Stimulated activated CD4-positive, alpha-beta T cell treated with anti-CD3 and anti-CD28 coated beads, Interleukin-1b, Interleukin-23, amount 100 ng/mL, for 48 hours (primary cell): ENCODE results near the gene CES1.
"Not testable (repeated sequence)": the region's sequence is repeated elsewhere in the genome, so short reads cannot be mapped to it uniquely, and the experiment has no call there.

Experiments
- DNase-seq: peaks from one replicate; pipeline ENCODE4 v3.0.0-alpha.2; 2020

The CES1 gene

DNA sequence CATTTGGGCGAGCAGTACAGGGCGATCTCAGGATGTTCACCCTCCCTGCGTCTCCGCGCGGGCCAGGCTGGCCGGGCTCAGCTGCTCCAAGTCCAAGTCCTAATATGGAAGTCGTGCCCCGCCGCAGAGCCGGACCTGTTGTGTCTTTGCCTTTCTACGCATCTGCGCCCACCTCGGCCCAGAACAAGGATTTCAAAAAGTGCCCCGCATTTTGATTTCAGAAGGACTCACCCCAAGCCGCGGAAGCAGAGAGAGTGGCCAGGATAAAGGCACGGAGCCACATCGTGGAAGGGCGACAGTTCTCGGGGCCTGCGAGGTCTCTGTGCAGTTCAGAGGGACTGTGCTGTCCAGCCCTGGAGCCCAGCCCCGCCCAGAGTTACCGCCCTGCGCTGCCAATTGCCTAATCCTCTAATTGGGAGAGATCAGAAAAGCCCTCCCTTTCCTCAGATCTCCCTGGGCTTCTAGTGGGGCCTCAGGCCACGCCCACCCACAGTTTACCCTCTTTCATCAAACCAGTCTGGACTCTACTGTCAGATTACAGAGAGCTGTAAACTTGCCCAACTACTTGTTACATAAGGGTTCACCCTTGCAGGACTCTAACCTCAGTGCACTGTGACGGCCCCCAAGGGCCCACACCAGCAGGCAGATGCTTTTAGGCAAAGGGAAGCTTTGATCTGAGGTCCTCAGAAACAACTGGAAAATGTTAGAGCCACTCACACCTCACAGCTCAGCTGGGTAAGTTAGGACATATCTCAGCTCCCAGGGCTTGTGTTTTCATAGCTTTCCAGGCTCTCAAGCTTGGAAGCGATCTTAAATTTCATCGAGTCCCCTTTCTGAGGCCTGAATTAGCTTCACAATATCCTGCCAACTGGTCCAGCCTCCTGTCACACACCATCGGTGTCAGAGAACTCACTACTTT is at the start of gene CES1:
Gene CES1, minus strand, starts transcription at position 324 of the 919 bp plus-strand sequence. Its CDS starts 41 bp downstream, at position 283.
- DNase-seq = no peak

GRCh38 chr16:55876854-55877253 is 44.0 kb upstream of the CES1 start:
- no peak for DNase-seq

- no peak for DNase-seq
Measured at GRCh38 chr16:55875273-55875672, 42.4 kb upstream of the CES1 start, which contains the start of gene CES5A. Gene CES5A, minus strand, starts transcription at chr16:55875373. Its CDS starts 152 bp downstream, at chr16:55875221.

DNA sequence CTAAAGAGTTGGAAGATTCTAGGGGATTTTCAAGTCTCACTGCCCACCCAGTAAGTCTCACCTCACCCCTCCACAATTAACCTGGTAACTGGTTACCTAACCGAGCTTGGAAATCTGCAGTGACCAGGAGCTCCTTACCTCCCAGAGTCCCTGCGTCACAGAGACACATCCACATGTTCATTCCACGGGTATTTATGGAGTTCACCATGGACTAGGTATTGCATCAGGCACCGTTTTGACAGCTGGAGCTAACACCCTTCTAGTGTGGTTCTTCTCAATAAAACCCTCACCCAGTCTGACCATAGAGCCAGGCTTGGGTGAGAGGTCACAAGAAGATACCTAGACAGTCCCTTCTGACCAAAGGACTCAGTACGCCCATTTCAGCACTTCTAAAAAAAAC is 40.2 kb upstream of the CES1 start:
- DNase-seq = no peak

- no peak for DNase-seq
Measured at GRCh38 chr16:55872130-55872529, 39.2 kb upstream of the CES1 start.

DNA sequence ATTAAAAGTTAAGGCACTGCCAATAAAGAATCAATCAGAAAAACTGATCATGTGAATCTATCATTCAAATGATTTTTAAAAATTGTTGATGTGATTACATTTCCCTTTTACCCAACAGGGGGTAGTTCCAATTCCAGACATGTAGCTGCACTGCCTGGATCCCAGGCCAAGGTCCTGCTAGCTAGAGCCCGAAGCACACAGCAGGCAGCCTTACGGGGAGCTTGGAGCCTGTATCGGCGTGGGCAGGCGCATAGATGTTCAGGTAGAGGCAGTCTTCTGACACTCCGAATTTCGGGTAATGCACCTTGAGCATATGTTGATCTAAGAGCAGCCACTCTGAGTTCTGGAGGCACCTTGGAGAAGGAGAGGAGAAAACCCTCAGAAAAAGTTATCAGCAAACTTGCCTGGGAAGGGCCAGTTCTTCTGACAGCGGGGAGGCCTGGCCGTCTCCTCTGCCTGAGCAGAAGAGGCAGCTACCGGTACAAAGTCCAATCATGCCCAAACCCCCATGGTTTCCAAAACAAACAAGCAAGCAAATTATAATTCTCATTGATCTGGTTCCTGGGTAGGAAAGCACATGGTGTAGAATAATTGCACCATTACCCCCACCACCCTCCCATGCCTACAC is 38.6 kb upstream of the CES1 start:
- no peak for DNase-seq

GRCh38 chr16:55868980-55869379 is 36.1 kb upstream of the CES1 start:
- no peak for DNase-seq

DNA sequence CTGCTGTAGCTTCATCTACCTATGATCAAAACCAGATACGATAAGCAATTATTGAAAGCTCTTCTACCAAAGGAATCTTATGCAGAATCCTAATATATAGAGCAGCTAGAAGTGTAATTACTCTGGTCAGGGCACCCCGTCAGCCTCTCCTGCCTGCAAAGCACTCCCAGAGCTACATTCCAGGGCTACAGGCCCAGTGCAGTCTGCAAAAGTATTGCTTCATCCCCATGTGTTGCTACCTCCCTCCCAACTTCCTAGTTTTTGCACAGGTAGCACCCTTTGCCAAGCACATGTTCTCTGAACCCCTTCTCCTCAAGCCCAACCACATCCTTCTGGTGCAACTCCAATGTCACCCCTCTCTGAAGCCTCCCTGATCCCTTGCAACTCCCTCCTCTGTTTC is 35.2 kb upstream of the CES1 start:
- no peak for DNase-seq

DNA sequence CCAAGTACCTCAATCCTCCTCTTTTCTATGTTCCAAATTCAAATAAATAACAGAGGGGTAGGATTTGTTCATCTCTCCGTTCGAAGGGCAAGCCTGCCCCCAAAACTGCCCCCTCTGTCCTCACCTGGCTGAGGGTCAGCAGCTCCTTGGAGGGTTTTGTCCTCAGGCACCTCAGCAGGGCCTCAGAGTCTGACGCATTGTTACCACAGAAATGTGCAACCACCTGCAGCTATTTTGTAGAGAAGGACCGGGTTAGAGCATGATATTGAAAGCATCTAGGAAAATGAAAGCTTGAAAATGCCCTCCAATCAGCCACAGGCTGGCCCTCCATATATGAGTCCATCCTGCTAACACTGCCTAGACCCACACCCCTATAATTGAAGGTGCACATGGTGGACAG is 28.4 kb upstream of the CES1 start:
- DNase-seq = no peak

DNA sequence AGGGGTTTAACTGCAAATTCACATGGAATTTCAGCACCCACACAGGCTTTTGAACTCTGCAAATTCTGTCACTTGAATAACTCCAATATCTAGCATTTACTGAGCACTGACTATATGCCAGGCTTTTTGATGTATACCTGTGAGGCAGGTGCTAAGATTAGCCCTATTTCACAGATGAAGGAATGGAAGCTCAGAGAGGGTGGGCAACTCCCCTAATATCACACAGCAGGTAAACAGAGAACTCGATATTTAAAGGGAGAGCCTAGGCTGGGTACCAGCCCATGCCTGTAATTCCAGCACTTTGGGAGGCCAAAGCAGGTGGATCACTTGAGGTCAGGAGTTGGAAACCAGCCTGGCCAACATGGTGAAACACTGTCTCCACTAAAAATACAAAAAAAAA is 24.8 kb upstream of the CES1 start:
- DNase-seq = not testable (repeated sequence)

GRCh38 chr16:55856950-55857349 is 24.1 kb upstream of the CES1 start:
- no peak for DNase-seq

DNA sequence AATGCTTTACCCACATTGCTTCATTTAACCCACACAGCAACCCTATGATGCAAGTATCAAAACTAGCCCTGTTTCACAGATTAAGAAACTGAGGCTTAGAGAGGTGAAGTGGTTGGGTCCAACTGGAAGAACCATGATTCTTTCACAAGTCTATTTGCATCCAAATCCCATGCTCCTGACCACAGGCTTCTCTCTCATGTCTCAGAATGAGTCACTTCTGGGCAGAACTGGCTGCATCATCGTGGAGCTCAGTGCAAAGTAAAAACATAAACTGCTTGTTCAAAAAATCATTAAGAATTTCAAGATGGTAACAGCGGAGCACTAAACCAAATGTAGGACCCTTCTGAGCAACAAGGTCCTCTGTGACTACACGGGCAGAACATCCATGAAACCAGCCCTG is 20.2 kb upstream of the CES1 start:
- DNase-seq = no peak

- DNase-seq = no peak
Measured at GRCh38 chr16:55849536-55849935, 16.6 kb upstream of the CES1 start.

DNA sequence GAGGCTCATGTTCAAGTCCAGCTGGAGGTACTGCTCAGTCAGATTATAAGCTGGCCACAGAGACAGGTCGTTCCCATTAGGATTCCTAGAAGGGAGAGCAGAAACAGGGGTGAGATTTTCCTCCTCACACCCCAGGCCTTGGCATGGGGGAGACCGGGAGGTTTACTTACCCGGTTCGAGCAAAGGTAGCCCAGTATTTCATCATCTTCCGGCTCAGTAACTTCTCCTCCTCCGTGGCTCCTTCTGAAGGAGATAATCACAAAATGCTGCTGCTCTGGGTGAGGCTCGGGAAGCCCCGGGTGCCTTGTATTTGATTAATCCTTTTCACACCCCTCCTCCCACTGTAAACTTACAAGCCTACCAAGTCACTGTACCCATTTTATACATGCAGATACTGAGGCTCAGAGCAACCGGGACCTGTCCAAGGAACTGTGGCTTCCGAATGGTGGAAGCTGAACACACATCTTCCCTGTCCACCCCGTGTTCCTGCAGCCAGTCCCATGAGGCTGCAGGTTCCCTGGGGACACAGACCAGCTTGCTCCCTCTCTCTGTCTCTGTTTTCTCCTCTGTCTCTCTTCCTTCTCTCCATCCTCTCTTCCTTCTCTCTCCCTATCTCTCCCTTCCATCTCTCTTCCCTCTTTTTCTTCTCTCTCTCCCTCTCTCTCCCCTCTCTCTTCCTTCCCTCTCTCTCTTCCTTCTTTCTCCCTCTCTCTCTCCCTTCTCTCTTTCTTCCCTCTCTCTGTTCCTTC is 13.9 kb upstream of the CES1 start:
- no peak for DNase-seq

GRCh38 chr16:55843105-55843395 is 10.2 kb upstream of the CES1 start:
- no peak for DNase-seq

- no peak for DNase-seq
Measured at GRCh38 chr16:55842369-55843104, 9.6 kb upstream of the CES1 start.

DNA sequence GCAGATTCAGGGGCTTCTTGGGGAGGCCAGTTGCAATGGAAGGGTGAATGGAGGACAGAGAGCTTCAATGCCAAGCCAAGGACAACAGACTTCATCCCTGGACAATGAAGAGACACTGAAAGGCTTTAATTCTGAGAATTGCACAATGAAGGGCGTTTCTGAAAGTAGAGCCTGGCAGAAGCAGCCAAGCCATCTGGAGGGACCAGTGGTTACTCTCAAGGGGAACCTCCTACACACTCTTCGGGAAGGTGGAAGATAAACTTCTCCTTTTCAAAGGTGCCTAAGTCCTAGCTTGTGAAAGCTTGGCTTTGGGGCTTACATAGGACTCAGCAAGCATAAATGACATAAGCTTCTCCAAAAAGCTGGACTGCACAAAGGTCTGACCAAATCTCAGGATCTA is 6.2 kb upstream of the CES1 start:
- DNase-seq = no peak

GRCh38 chr16:55836158-55836611 is 3.3 kb upstream of the CES1 start:
- no peak for DNase-seq

DNA sequence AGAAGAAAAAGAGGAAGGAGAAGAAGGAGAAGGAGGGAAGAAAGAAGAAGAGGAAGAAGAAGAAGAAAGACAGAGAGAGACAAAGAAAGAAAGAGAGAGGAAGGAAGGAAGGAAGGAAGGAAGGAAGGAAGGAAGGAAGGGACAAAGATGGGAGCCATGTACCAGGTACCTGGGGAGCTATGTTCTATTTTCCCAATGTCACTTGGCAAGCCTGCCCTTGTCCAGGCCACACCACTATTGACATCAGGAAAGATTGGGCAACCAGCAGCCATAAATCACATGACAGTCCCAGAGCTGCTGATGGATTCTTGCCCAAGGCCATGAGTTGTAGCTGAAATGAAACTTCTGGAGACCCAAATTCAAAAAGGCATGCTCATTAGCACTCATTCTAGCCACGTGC is 2.7 kb upstream of the CES1 start:
- DNase-seq = no peak

- DNase-seq = not testable (repeated sequence)
Measured at GRCh38 chr16:55835173-55835572, 2.3 kb upstream of the CES1 start.

GRCh38 chr16:55834049-55834448 is 1.2 kb upstream of the CES1 start:
- DNase-seq = no peak

GRCh38 chr16:55832425-55832772 is 497 bp downstream of the CES1 start:
- no peak for DNase-seq

GRCh38 chr16:55830658-55831294 is 2.1 kb downstream of the CES1 start:
- DNase-seq = no peak
